NCI-H1694 treated with DMSO at 0.1 percent for 48 hours (cell line): ENCODE measurements around the gene PRR27.
"Not testable (repeated sequence)": the region's sequence is repeated elsewhere in the genome, so short reads cannot be mapped to it uniquely, and the experiment has no call there.

Experiments
- DNase-seq: peaks from one replicate; lab custom pipeline; 2025; lab: John Stamatoyannopoulos, UW

PRR27 gene

DNA sequence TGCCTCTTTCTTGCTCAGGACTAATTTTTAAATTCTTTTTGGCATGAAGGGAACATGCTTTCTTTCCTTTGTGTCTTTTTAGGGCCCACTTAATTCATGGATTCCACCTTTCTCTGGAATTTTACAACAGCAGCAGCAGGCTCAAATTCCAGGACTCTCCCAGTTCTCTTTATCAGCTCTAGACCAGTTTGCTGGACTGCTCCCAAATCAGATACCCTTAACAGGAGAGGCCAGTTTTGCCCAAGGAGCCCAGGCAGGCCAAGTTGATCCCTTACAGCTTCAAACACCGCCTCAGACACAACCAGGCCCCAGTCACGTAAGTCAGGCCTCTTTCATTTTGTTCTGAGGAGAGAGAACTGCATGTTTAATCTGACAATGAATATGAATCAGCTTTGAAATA is 43.8 kb downstream of the PRR27 start:
- no peak for DNase-seq

DNA sequence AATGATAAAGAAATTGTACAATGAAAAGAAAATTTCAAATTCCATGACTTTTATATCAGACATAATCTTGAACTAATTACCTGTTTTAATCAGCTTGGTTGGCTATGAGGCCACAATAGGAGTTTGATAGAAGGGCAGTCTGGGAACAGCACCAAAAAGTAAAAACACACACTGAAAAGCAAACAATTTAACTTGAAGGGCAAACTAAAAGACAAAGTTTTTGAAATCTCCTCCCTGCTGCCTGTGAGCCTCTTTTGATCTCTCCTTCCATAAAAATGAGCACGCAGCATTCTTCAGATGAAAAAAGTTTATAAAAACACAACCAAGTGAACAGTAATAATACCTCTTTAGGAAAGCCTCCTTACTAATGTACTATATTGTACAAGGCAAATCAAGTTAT is 49.6 kb downstream of the PRR27 start:
- DNase-seq: no peak

DNA sequence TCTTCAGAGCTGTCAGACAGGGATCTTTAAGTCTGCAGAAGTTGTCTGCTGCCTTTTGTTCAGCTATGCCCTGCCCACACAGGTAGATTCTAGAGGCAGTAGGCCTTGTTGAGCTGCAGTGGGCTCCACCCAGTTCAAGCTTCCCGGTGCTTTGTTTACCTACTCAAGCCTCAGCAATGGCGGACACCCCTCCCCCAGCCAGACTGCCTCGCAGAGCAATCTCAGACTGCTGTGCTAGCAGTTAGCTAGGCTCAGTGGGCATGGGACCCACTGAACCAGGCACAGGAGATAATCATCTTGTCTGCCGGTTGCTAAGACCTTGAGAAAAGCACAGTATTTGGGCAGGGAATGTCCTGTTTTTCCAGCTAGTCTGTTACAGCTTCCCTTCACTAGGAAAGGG is 58.7 kb downstream of the PRR27 start:
- DNase-seq: not testable (repeated sequence)
